Cardiac septum (tissue), 1 donor: ENCODE data around the gene WDFY1. TPM values are rescaled to one million over a fixed set of nuclear protein-coding genes. Genes with fewer than 3 reads are reported as not detected.

Source experiments
- DNase-seq: peaks from one replicate; pipeline ENCODE4 v3.0.0-alpha.2; 2020; ENCODE audit warnings: low spot score
- intact Hi-C: fragments of 100-400 bp; cut with DNase I; formaldehyde crosslinking; loops from one replicate; pipeline ENCODE4 v1.14.0; 2022
- total RNA-seq: library from RNA; stranded (reverse); fragmentation: NEBNext Ultra II Directional; extraction: Animal tissue kit (Norgen Biotek cat#: 25700); gene quantifications from one replicate; pipeline ENCODE4 v1.2.1, GENCODE V29; 2021
- donor health status: DM: no; HTN: no; CAD: no.

The WDFY1 gene
- total RNA-seq, 1 donor from 2014 or later, result 16.4 TPM

- no peak for DNase-seq
- intact Hi-C loops, result no loop called here
These were observed 9.5 kb downstream of the WDFY1 start for GRCh38 chr2:223935459-223936125.

DNA sequence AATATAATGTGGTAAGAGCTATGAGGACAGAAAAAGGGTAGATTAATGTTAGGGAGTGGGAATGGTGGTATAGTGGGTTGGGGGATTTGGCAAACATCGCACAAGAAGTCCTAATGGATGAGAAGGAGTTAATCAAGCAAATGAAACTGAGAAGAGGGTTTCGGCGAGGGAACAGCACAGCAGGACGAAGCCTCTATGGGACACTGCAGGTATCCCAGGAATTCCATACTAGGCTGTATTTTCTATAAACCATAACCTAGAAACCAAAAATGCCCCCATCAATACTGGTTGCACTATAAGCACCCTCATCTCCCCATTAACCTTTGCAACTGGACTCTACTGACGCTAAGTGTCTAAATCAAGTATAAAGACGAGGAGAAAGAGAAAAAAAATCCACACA, 10.3 kb downstream of the WDFY1 start:
- DNase-seq, result no peak
- intact Hi-C loops, result no loop called here

DNA sequence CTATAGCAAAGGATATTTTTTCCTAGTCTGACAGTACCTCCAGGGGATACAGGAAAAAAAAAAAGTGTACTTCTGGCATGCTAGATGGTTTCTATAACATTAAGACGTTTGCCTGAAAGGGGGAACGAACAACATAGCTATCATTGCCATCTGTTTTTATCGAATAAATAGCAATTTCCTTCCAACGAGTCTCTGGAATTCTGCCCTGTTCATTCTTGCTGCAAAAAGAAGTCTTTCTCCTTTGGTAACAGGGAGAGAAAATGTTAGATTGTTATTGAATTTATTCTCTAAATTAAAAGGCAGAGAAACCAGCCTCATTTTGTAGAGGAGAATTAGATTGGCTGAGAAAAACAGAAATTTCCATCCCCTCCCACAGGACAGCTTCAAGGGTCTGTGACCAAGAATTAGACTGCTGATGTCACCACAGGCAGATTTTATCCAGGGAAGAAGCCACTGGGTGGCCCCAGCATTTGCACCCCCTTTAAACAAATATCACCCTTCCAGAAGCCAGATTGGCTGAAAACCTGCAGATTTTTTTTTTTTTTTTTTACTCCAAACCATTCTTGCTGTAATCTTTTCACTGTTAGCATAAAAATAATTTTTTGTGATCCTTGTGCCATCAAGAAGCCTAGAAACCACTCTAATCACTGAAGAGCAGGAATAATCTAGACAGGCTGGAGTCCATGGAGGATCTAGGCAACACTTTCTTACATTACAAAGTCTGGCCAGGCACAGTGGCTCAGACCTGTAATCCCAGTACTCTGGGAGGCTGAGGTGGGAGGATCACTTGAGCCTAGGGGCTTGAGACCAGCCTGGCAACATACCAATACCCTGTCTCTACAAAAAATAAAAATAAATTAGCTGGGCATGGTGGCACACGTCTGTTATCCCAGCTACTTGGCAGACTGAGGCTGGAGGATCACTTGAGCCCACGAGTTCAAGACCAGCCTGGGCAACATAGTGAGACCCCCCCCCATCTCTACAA, 12.0 kb downstream of the WDFY1 start:
- intact Hi-C loops, result no loop called here
- DNase-seq, result no peak

GRCh38 chr2:223930103-223930976, 14.8 kb downstream of the WDFY1 start:
- intact Hi-C loops, result no loop called here
- no peak for DNase-seq

DNA sequence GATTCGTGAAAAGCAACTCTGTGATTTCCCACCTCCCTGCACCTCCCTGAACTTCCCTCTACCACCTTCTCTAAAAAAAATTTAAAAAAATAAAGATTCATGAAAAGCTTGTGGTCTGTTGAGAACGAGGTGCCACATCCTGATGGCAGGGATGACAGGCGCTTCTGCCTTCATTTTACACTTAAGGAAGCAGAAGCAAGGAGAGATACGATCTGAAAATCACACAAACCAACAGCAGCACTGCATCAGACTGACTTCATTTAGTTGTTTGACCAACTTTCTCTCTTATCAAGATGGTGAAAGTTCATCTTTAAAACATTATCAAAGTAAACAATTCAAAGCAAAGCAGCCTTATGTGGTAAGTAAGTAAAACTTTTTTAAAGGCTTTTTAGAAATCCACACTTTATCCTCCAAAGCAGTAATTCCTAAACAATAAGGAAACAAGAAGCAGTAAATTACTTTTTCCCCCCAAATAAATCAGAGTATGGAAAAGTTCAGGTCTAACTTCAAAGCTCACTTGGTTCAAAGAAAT, 15.5 kb downstream of the WDFY1 start:
- intact Hi-C loops, result no loop called here
- no peak for DNase-seq

DNA sequence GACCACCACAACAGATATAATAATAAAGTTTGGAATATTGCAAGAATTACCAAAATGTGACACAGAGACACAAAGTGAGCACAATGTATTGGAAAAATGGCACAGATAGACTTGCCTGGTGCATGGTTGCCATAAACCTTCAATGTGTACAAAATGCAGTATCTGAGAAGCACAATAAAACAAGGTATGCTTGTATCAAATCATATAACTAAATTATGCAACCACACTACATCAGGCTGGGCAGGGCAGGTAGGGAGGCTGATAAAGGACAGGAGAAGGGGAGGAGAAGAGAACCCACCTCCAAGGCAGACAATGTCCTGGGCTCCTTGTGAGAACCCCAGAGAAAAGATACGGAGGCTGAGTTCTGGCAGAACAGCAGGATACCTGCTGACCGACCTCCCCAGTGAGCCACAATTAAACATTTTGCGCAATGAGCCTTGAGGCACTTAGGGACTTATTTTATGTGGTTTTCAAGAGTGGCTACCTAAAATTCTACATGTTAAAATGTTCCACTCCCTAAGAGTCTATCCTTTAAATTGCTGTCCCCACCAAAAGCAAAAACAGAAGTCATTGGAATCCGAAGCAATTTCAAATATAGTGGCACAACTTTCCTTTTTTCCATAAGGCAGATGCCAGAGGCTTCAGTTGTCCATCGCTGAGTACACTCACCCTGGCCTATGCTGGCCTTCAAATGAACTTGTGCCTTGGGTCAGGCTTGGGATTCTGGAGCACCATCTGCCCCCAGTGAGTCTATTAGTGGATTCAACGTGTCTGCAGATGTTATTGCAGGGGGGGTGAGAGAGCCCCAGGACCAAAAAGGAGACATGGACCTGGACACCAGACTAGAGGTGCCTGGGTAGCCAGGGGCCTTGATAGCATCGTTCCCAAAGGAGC, 16.8 kb downstream of the WDFY1 start:
- intact Hi-C loops, result no loop called here
- no peak for DNase-seq

- intact Hi-C loops, result no loop called here
These were observed 20.0 kb downstream of the WDFY1 start for GRCh38 chr2:223925106-223925505.

DNA sequence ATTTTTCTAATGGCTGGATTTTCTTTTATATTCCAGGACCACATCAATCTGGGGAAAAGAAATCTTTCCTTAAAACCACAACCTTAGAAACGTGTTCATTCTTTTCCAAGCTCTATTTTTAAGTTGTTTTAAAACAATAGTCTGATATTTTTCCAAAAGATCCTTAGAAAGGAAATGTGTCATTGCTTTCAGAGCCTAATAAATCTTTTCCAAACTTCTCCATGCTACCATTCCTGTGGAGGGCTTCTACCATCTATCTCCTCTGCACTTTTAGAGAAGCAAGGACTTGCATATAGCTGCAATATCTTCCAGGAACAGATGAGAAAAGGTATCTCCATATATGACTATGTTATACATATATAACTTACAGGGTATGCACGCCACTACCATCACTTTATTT, 21.2 kb downstream of the WDFY1 start:
- no peak for DNase-seq
- intact Hi-C loops, result no loop called here

More at GRCh38 chr2:223925106-223925505, 20.0 kb downstream of the WDFY1 start:
- no peak for DNase-seq

- intact Hi-C loops, result no loop called here
- DNase-seq, result no peak
These were observed 22.8 kb downstream of the WDFY1 start for GRCh38 chr2:223922308-223922707.

GRCh38 chr2:223921204-223921603, 23.9 kb downstream of the WDFY1 start:
- DNase-seq, result no peak
- intact Hi-C loops, result no loop called here

- no peak for DNase-seq
- intact Hi-C loops, result no loop called here
These were observed 25.0 kb downstream of the WDFY1 start for GRCh38 chr2:223920109-223920508.

GRCh38 chr2:223918671-223919134, 26.4 kb downstream of the WDFY1 start:
- DNase-seq, result no peak
- intact Hi-C loops, result no loop called here

GRCh38 chr2:223916181-223916920, 28.8 kb downstream of the WDFY1 start:
- intact Hi-C loops, result no loop called here

GRCh38 chr2:223915071-223915470, 30.1 kb downstream of the WDFY1 start:
- no peak for DNase-seq
- intact Hi-C loops, result no loop called here

More at GRCh38 chr2:223916181-223916920, 28.8 kb downstream of the WDFY1 start:
- no peak for DNase-seq

GRCh38 chr2:223914324-223914723, 30.8 kb downstream of the WDFY1 start:
- intact Hi-C loops, result no loop called here

DNA sequence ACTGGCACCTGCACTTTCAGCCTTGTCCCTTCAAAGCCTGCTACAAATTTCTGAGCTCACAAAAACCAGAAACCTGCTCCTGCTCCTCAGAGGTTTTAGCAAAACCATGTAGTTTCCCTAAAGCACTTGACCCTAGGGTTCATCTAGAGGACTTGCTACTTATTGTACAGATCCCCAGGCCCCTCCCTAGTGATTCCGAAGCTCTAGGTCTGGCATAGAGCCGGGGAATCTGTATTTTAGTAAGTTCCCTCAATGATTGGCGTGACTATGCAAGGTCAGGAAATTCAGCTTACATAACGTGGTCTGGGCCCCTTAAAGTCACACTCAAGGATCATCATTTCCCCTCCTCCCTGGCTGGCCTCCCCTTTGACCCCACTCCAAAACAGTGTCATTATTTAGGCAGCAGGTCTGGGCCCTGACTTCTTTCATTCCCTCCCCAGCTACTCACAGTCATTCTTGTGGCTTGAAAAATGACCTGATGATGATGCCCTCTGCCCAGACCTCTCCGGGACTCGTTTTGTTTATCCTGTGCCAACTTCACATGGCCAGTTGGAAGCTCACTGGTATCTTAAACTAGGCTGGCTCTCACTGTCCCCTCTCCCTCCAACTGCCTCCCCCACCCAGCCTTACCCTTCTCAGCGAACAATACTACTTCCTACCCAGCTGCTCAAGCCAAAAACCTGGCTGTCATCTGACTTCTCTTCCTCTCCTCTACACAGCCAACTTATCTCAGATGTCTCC, 36.0 kb downstream of the WDFY1 start:
- DNase-seq, result no peak
- intact Hi-C loops, result no loop called here

More at GRCh38 chr2:223914324-223914723, 30.8 kb downstream of the WDFY1 start:
- no peak for DNase-seq
